Bone marrow (tissue), 2 donors: ENCODE results near the gene NEU1.
"Not testable (repeated sequence)": the region's sequence is repeated elsewhere in the genome, so short reads cannot be mapped to it uniquely, and the experiment has no call there.

Experiments
- DNase-seq, 2 donors: peaks; one replicate each; lab custom pipeline; 2025; lab: John Stamatoyannopoulos, UW

The NEU1 gene

DNA sequence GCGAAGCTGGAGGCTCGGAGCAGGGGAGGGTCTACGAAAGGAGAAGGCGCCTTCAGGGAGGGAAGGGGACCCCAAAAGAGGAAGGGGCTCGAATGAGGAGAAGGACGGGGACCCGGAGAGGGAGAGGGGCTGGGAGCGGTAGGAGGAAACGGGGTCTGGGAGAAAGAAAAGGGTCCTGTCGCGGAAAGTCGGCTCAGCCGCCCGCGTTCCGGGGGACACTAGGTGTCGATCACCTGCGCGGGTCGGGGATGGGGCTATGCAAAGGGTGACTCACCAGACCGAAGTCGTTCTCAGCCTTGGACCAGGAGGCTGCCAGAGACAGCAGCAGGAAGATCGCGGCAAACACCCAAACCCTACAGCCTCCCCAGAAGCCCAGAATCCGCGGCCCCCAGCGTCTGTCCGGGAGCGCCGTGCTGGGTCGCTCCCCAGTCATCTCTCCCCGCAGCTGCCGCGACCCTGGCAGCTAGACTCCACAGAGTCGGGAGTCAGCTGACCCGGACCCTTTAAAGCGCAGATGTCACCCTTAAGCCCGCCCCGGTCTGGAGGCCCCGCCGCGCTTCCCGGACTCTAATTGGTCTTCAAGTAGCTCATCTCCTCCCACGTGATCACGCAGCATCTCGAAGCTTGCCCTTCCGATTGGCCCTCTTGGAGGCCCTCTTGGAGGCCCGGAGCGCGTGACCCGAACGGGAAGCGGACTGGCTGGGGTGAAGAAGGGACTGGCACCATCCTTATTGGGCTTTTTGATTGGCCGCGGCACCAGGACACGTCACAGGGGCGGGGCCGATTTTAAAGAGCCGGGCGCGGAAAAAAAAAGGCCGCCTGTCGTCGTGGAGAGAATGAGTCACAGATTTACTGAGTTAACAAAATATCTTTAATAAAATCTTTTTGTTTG is at the start of gene NEU1:
Gene NEU1 (minus strand): TSS at position 478 of the 892 bp plus-strand sequence. CDS start 45 bp downstream, at position 433.
- peak; percentile 88 to 100 for DNase-seq

DNA sequence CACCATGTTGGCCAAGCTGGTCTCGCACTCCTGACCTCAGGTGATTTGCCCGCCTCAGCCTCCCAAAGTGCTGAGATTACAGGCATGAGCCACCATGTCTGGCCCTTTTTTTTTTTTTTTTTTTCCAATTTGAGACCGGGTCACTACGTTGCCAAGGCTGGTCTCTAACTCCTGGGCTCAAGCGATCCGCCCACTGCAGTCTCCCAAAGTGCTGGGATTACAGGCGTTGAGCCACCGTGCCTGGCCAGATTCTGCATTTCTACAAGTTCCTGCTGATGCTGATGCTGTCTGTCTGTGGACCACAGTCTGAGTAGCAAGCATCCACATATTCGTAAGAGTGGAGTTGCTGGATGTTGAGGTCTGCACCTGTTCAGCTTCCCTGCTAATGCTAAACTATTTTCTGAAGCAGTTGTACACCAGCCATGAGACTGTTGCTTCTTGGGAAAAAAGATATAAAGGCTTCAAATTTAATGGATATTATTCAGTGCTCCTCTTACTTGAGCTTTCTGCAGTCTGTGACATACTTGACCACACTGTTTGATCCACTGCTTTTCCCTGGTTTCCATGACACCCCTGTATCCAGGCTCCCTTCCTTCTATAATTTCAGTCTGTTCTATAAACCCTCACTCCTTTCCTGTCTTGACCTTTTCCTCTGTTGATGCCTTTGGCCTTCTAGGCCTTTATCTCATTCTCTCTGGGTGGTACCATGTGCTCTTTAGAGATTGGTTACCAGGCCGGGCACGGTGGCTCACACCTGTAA is 49.4 kb upstream of the NEU1 start:
- DNase-seq: no peak

DNA sequence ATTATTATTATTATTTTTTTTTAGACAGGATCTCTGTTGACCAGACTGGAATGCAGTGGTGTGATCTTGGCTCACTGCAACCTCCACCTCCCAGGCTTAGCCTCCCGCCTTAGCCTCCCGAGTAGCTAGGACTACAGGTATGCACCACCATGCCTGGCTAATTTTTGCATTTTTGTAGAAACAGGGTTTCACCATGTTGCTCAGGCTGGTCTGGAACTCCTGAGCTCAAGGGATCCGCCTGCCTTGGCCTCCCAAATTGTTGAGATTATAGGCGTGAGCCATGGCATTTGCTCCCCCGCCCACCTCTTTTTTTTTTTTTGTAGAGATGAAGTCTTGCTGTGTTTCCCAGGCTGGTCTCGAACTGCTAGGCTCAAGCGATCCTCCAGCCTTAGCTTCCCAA is 46.7 kb upstream of the NEU1 start:
- DNase-seq: not testable (repeated sequence)

DNA sequence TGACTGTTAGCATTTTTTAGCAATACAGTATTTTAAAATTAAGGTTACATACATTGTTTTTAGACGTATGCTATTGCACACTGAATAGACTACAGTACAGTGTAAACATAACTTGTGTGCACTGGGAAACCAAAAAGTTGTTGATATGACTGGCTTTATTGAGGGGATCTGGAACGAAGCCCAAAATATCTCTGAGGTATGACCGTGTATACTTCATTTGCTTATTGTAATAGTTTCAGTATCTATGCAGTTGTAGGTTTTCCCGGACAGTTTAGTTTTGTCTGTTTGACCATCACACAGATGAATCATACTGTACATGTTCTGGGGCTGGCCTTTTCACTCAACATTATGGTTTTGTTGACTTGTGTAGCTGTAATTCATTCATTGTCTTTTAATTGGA is 46.2 kb upstream of the NEU1 start:
- DNase-seq: no peak

DNA sequence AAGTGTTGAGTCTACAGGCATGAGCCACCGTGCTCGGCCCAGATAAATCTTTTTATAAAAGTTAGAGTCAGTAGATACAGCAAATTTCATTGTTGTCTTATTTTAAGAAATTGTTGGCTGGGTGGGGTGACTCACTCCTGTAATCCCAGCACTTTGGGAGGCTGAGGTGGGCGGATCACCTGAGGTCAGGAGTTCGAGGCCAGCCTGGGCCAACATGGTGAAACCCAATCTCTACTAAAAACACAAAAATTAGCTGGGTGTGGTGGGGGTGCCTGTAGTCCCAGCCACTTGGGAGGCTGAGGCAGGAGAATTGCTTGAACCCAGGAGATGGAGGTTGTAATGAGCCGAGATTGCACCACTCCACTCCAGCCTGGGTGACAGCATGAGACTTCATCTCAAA is 45.6 kb upstream of the NEU1 start:
- not testable (repeated sequence) for DNase-seq

DNA sequence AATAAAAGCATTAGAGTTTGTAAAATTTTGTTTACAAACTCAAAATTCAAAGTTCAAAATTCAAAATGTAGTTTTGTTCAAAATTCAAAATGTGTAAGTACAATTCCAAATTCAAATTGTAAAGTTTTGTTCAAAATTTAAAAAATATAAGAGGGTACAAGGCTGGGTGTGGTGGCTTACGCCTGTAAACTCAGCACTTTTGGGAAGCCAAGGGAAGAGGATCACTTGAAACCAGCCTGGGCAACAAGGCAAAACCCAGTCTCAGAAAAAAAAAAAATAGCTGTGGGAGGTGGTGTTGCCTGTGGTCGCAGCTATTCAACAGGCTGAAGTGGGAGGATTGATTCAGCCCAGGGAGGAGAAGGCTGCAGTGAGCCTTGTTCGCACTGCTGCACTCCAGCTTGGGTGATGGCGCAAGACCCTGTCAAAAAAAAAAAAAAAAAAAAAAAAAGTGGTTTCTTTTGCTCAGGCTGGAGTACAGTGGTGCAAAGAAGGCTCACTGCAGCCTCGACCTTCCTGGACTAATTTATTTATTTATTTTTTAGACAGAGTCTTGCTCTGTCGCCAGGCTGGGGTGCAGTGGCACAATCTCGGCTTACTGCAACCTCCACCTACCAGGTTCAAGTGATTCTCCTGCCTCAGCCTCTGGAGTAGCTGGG is 44.7 kb upstream of the NEU1 start:
- DNase-seq: peak in 1 of 2 donors; percentile 64

DNA sequence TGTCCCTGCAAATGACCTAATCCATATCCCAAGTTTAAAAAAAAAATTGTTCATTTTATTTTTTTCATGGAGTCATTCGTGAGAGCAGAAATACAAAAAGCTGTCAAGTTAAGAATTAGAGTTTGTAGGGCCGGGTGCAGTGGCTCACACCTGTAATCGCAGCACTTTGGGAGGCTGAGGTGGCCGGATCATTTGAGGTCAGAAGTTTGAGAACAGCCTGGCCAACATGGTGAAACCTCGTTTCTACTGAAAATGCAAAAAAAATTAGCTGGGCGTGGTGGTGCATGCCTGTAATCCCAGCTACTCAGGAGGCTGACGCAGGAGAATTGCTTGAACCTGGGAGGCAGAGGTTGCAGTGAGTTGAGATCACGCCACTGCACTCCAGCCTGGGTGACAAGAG is 44.1 kb upstream of the NEU1 start:
- not testable (repeated sequence) for DNase-seq

DNA sequence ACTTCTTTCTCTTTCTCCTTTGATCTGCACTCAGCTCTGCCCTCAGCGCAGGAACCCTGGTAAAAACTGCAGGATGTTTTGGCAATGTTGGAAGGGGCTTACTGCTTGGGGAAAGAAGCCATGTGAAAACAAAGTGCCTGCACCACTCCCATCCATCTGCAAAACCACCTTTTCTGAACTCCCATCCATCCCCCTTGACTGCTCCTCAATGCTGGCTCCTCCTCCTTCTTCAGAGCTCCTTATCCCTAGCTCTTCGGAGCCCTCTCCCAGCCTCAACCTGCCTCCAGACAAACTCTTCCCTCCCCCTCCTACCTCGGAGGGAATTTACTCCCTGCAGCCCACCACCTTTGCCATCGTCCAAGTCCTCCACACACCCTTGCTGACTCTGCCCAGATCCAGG is 43.5 kb upstream of the NEU1 start:
- no peak for DNase-seq

DNA sequence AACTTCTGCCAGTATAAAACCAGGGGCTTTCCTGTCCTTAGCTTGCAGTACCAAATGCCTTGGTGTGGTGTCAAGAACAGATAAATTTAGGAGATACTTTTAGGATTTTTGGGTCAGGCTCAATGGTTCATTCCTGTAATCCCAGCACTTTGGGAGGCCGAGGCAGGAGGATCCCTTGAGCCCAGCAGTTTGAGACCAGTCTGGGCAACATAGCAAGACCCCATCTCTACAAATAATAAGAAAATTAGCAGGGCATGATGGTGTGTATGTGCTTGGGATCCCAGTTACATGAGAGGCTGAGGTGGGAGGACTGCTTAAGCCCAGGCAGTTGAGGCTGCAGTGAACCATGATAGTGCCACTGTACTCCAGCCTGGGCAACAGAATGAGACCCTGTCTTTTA is 42.4 kb upstream of the NEU1 start:
- DNase-seq: no peak

DNA sequence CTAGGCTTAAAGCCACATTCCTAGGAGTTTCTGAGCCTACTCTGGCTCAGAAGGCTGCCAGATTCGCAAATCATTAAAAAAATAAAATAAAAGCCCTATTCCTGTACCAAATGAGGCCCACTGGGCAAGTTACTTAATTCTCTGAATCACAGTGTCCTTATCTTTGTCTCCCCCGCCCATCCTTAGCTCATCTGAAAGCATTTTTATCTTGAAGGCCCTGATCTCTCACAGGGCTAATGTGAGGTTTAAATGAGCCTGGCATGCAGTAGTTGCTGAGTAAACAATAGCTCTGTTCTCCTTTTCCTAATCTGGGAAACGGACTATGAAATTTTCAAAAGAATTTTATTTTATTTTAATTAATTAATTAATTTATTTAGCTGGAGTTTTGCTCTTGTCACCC is 41.3 kb upstream of the NEU1 start:
- no peak for DNase-seq

DNA sequence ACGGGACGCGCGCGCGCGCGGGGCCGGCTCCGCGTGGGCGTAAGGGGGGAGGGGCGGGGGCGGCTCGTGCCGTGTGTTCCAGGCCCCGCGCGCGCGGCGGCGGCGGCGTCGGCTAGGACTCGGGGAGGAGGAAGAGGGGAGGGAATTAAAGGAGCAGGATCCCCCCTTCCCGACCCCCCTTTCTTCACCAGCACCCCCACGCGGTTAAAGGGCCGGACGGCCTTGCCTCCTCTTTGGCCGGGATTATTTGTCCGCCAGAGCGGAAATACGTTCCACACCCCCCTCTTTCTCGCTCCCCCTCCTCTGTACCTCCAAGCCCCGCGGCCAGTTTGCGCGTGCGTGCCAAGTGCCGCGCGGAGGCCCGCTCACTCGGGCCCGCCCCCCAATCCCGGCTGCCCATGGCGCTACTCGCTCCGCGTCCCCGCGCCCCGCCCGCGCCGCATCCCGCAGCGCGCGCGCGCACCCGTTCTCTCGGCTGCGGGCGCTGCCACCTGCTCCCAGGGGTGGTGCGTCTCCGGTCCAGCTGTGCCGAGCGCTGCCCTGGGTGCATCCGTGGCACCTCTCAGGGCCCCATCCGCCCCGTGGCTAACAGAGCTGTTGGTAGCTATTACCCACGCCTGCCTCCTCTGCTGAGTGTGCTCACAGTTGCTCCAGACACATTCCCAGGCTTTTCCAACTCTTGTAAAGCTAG is 39.5 kb upstream of the NEU1 start, which contains the start of gene ZBTB12:
Gene ZBTB12 (minus strand): TSS at position 134 of the 691 bp plus-strand sequence. CDS start 781 bp downstream, outside the sequence.
- DNase-seq: peak; percentile 28 to 61

DNA sequence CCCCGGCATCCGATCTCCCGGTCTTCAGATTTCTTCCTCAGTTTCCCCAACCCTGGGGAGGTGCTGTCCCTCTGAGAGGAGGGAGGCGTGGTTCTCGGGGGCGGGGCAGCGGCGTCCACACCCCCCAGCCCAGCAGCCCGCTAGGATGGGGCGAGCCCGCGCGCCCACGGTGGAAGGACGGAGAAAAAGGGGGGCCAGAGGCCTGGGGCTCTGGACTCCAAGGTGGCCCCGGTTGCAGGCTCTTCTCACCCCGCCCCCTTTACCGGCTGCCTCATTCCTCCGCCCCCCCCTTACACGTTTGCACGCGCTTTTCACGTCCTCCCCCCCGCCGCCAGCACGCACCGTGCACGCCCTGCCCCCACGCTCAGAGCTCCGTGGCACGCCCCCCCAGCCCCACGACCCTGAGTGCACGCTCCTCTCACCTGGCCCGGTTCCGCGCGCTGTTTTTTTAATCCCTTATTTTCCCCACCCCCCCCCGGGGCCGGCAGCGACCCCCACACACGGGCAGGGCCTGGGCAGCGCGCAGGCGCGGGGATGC is 38.9 kb upstream of the NEU1 start:
- no peak for DNase-seq

DNA sequence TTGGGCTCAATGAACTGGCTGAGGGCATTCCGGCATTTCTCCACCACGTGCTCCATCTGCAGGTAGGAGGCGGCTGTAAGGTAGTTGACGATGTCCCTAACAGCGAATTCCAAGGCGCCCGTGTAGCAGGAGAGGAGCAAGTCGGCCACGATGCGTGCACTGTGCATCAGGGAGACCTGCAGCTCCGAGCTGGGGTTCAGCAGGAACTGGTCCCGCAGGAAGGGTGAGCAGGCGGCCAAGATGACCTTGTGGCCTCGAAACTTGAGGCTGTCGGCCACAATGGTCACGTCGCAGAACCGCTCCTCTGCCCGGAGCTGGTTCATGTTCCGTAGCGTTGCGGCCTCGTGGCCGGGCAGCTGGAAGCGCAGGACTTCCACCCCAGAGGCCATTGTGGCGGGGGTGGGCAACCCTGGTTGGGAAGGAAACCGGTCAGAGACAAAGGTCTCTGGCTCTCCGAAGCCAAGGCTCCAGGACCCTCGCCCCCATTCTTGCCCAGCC is 38.3 kb upstream of the NEU1 start:
- DNase-seq: no peak

DNA sequence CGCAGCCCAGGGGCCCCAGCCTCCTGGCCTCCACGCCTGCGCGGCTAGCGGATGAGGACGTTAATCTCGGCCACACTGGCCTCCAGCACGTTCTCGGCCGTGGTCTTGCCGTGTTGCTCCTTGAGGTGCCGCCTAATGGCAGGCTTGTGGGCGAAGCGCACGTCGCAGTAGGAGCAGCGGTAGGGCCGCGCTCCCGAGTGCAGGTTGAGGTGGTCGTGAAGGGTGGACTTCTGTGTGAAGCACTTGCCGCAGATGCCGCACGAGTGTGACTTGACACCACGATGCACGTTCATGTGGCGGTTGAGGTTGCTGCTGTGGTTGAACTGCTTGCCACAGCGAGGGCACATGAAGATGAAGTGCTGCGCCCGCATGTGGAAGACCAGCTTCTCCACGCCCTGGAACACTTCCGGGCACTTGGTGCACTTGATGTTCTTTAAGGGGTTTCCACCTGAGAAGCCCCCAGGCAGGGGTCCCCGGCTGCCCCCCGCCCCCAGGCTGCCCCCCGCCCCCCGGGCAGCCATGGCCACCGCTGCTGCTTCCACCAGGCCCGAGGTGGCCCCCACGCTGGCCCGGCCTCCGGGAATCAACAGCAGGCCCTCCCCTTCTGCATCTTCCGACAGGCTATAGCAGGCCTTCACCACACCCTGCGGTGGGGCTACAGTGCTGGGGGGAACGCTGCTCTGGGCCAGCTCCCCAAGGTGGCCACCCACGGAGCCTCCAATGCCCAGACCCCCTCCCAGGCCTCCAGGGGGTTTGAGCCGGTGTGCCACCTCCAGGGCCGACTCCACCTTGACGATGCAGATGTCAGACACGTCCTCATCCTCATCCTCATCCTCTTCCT is 37.5 kb upstream of the NEU1 start:
- no peak for DNase-seq

DNA sequence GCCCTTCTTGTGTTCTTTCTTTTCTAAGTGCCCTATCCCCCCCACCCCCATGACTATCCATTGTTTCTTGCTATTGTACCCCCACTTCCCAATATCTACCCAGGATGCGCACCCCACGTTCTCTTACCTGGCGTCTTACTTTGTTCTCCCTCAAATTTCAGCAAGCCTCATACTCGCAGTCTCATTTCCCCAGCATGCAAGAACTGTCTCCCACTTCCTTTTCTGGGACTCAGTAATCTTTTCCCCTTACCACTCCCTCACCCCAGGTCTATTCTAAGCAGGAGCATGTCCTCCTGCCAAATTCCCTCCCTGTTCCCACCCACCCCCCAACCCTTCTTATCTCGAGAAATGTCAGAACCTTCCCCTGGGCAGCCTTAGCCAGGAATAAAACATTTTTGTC is 36.6 kb upstream of the NEU1 start:
- no peak for DNase-seq

DNA sequence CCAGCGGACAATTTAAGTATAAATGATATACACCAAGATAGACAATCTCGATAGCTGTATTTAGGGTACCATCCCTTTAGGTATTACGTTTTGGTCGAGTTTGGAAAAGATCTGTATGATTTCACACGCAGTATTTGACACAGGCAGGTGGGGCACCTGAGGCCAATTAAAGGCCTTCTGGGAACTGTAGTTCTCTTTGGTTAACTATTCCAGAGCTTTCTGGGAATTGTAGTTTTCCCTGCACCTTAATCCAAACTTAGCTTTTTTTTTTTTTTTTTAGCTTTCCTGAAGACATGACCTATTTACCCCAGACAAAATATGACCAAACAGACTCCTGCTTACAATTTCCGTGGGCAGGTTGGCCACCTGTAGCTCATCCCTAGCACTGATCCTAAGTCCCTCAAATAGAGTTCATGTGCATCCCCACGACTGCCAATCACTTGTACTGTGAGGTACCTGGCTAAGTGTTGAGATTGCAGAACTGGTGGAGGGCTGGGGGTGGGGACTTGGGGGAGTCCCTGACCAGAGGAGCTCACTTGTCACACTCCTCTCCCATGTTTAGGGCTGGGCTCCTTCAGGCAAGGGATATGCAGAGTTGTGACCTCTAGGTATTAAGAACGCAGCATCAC is 35.9 kb upstream of the NEU1 start:
- no peak for DNase-seq

DNA sequence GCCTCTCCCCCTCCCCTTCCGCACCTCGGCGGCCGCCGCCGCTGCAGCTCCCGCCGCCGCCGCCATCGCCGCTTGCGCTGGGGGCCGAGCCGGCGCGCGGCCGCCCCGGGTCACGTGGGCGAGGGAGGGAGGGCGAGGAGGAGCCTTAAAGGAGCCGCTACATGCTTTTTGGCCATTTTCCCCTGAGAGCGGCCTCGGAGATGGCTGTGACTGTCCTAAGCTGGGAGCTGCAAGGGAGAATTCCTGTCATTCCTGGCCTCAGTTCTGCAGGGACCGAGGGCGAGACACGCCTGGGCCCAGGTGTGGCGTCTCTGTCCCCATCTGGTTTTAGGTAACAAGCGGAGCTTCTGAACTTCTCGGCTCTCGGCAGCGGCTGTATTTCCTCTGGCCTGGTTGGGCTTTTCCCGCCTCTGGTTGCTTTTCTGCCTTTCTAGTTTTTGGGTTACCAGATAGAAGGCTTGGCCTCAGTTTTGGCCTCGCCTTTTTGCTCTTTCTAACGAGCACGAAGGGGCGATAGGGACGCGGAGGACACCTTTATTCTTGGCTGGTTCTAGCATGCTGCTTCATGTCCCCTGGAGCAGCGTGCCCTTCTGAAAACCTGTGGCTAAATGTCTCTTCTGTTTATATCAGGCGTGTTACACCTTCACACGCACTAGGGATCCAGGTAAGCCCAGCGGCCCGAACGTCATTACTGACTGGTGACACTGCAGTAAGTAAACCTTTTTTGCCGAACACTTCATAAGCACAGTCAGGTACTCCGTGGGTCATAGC is 35.2 kb upstream of the NEU1 start, which contains the start of gene EHMT2:
Gene EHMT2 (minus strand): TSS at position 87 of the 771 bp plus-strand sequence. CDS start 21 bp downstream, at position 66.
- peak; percentile 49 to 60 for DNase-seq

DNA sequence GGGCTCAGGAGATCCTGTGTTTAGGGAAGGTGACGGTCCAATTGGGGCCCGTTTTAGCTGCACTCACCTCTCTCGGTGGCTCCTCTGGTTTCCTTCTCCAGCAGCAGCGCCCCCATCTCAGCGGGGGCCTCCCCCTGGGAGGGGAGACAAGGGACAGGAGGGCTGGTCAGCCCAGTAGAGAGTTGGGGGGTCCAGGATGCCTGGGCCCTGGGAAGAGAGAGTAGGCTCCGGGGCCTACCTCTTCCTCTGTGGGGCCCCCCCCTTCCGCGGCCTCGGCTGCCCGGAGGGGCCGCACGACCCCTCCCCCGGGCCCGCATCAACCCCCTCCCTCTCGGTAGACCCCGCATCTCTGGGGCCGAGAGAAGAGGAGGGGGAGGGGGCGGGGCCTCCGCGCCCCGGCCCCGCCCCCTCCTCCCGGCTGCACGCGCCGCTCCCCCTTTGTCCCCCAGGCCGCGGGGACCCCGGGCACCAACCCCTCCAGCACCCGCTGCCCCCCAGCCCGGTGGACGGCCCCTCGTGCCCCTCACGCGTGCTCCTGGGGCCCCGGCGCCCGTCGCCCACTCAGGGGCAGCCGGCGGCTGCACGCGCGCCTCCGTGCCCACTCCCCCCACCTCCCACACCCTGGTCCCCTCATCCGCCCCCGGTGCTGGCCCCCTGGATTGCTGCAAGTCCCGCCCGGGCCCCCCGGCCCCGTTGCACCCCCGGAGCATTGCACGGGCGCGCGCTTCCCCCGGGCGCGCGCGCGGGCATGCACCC is 34.4 kb upstream of the NEU1 start:
- DNase-seq: no peak
